GM12875 (cell line): Measurements from ENCODE around the gene VGLL4.

ENCODE experiments used
- H3K4me3 ChIP-seq: one replicate; pipeline ENCODE4 v1.5.1; 2011; ENCODE audit warnings: low read depth, low read length, control low read depth
- CTCF ChIP-seq: IDR thresholded peaks from 2 replicates; pipeline ENCODE4 v1.5.1; 2011; ENCODE audit warnings: low read depth, mild to moderate bottlenecking, control low read depth, inconsistent platforms, low read length, moderate library complexity, borderline replicate concordance; ENCODE audit not compliant: insufficient read depth

Gene VGLL4

GRCh38 chr3:11636394-11636770 lies 7.3 kb downstream of the VGLL4 start:
- H3K4me3 ChIP-seq: no peak overlapping the region
- TF ChIP-seq CTCF: no peak

- TF ChIP-seq CTCF: no peak
- no peak overlapping the region for H3K4me3 ChIP-seq
Measured at GRCh38 chr3:11635680-11636393, 7.9 kb downstream of the VGLL4 start.

GRCh38 chr3:11634974-11635612 lies 8.6 kb downstream of the VGLL4 start:
- TF ChIP-seq CTCF: no peak
- H3K4me3 ChIP-seq: no peak overlapping the region

- TF ChIP-seq CTCF: no peak
Measured at GRCh38 chr3:11634081-11634635, 9.6 kb downstream of the VGLL4 start.

GRCh38 chr3:11632966-11633365 lies 10.7 kb downstream of the VGLL4 start:
- no peak for TF ChIP-seq CTCF
- H3K4me3 ChIP-seq: no peak overlapping the region

More at GRCh38 chr3:11634081-11634635, 9.6 kb downstream of the VGLL4 start:
- no peak overlapping the region for H3K4me3 ChIP-seq

- no peak overlapping the region for H3K4me3 ChIP-seq
- no peak for TF ChIP-seq CTCF
Measured at GRCh38 chr3:11632564-11632963, 11.2 kb downstream of the VGLL4 start.

- TF ChIP-seq CTCF: no peak
- no peak overlapping the region for H3K4me3 ChIP-seq
Measured at GRCh38 chr3:11631820-11632219, 11.9 kb downstream of the VGLL4 start.
